HPDE6-E6E7 (cell line): ENCODE data around the gene PARM1.

Source experiments
- DNase-seq: peaks from one replicate; pipeline ENCODE4 v3.0.0; 2011; ENCODE audit warnings: missing footprints; ENCODE audit errors: extremely low spot score

PARM1 gene

DNA sequence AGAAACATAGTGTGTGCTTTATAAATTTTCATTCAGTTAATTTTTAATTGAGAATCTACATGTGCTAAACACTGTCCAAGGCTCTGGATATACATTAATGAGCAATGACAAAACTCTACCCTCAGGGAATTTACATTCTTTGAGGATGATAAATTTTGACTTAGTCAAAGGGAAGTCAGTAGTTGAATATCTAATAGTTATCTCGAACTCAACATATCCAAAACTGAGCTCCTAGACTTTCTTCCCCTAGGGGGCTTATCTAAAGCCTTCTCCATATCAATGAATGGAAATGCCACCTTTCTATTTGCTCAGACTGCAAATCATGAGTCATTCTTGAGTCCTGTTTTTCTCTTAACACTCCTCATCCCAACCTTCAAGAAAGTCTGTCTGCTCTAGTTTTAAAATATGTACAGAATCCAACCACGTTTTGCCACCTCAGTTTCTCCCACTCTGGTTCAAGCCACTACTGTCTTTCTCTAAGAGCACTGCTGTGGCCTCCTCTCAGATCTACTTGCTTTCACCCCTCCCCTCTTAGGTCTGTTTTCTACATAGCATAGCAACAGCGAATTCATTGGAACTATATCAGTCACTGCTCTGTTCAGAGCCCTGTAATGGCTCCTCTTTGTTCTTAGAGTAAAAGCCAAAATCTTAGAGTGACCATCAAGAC lies 9.5 kb downstream of the PARM1 start:
- DNase-seq: no peak

DNA sequence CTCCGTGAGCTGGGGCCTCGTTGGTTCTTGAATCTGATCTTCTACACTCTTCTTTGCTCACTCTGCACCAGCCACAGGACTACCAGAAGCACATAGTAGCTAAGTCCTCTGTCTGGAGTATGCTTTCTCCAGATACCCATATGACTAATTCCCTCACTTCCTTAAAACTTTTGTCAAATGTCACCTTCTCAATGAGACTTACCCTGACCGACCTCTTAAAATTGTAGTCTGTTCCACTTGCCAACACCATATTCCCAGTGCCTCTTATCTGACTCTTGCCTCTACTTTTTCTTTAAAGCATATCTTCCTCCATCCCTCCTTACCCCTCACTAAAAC lies 10.0 kb downstream of the PARM1 start:
- DNase-seq: no peak

GRCh38 chr4:74944354-74944793 lies 11.5 kb downstream of the PARM1 start:
- no peak for DNase-seq

GRCh38 chr4:74946196-74946595 lies 13.3 kb downstream of the PARM1 start:
- DNase-seq: no peak

GRCh38 chr4:74947798-74948197 lies 14.9 kb downstream of the PARM1 start:
- no peak for DNase-seq

DNA sequence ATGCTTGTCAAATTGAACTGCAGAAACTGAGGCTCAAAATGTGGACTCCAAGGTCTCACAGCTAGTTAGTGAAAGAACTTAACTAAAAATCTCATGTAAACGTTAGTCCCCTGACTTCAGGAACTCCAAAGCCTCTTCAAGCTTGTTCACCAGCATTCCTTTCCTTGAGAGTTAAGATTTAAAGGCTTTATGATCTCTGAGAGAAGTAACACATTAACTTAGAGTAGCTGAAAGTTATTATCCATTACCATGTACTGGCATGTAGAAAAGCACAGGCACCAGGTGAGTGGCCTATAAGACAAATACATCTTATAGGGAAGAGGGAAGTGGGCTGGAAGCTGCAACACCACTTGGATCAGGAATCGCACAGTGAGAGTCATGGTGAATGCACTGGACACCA lies 15.3 kb downstream of the PARM1 start:
- DNase-seq: no peak

- DNase-seq: no peak
Measured at GRCh38 chr4:74950200-74950599, 17.3 kb downstream of the PARM1 start.

DNA sequence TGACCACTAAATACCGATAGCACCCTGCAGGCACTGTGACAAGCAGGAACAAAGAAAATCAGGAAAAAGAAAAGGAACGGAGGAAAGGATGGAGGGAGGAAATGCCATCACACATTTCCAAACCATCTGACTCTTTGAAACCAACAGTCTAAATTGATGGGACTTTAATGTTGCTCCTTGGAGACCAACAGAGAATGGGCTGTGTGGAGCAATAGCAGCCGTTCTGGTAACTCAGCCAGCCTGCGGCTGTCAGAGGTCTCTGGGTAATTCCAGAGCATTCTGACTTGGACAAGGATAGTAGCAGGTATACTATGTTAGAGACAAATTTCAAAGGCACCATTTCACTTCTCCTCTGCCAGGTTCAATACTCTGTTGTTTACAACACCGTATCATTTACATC lies 18.0 kb downstream of the PARM1 start:
- no peak for DNase-seq

- DNase-seq: no peak
Measured at GRCh38 chr4:74953647-74954046, 20.7 kb downstream of the PARM1 start.

GRCh38 chr4:74958881-74959280 lies 26.0 kb downstream of the PARM1 start:
- DNase-seq: no peak

DNA sequence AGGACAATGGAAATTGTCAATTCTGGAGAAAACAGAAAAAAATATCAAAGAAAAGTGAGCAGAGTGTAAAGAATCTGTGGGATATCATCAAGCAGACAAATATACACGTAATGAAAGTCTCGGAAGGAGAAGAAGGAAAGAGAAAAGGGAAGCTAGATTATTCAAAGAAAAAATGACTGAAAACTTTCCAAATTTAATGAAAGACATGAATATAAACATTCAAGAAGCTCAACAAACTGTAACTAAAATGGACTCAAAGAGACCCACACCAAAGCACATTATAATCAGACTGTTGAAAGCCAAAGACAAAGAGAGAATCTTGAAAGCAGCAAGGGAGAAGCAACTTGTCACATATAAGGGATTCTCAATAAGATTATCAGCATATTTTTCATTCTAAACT lies 28.3 kb downstream of the PARM1 start:
- no peak for DNase-seq

DNA sequence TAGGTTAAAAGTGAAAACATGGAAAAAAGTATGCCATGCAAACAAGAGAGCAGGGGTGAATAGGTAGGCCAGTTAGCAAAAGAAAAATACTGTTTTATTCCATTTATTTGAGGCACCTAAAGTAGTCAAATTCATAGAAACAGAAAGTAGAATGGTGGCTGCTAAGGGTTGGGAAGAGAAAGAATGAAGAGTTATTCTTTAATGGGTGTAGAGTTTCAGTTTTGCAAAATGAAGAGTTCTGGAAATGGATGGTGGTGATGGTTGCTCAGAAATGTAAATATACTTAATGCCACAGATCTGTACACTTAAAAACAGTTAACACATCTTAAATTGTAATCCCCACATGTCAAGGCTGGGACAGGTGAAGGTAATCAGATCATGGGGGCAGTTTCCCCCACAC lies 29.7 kb downstream of the PARM1 start:
- DNase-seq: no peak

DNA sequence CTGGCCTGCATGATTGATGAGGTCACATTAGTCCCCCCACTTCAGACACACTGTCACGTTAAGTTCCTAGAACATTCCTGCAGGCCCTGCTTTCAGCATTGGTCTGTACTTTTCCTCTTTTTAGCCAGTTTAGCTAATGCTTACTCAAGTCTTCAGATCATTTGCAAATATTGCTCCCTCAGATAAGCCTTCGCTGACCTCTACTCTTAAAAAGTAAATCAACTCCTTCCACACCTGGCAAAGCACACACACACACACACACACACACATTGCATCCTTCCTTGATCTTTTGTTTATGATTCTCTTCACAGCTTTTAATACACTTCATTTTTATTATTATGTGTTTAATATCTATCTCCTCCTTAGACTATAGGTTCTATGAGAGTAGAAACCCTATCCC lies 31.4 kb downstream of the PARM1 start:
- no peak for DNase-seq

GRCh38 chr4:74967324-74967723 lies 34.4 kb downstream of the PARM1 start:
- no peak for DNase-seq

DNA sequence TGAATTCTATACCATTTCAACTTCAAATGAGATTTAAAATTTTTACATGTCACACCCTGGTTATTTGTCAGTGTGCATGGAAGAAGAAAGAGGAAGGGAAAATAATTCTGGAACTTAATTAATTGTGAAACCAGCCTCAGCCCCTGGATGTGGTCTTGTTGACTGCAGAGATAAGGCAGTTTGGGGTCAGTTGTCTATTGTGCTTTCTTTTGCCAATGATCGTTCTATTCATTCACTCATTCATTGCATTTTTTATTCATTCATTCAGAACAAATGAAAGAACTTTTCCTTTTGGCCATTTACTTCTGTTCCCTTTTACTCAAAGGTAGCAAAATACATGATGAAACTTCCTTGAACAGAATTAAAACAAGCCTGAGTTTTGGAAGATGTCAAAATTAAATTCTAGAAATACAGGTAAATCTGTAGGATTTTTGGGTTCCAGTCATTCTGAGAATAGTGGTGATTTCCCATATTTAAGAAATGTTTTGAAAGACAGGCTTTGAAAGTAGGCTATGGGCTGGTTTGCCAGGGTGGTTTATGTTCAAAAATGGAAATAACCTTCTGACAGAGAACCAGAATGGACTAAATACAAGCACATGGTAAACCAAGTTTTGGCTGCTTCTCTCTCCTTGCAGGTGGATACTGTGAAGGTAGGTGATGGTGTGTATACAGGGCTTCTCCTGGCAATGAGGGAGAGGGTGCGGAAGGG lies 35.7 kb downstream of the PARM1 start:
- DNase-seq: no peak

DNA sequence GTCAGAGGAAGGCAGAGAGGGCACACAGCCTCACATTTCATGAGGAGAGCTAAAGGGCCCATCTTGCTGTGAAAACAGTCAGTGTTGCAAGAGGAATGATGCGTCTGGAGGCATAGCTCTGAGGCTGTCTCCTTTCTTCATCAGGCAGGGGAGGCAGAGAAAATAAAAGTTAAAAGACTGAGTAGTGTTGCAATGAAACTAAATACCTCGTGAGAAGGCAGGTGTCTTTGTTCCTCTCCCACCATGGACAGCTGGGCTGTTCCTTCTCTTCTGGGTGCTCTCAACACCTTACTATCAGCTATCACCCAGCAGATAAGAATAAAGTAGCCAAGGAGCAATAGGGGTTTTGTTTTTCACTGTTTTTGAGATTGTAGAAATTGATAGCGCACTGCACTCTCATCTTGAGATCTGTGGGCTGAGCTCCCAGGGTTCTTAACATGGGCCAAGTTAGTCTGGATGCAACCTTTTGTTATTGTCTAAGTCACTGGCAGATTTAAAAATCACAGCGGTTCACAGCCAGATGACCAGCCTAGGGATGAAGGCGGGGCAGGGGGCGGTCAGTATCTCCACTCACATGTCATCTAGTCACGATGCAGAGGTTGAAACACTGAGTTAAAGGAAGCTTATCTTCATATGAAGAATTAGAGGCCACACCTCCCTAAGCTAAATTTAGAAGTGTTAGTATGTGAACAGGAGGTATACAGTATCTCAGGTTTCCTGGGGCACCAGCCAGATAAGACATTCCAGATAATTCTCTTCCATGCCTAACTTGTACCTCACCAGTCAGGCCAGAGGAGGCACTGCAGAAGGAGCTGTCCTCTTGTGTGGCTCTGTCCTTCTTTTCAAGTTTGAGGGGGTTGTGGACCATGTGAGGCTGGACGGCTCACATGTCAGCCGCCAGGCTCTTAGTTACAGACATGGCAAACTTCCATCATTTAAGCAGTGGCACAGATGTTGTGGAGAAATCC lies 36.9 kb downstream of the PARM1 start:
- no peak for DNase-seq

DNA sequence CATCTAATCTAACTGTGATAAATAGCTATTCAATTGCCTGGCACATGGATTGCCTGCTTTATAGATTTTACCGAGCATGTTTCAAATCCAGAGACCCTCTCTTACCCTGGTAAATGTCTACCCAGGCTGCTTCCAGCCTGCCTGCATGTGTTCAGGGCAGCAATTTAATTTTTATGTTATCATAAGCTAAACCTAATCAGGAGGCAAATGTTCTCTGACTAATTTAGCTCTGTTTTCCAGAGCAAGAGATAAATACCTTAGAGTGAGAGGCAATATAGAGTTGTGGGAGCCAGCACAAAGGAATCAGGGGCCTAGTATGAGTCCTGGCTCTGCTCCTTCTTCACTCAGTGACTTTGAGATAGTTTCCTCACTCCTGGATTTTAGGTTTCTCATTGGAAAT lies 37.7 kb downstream of the PARM1 start:
- DNase-seq: no peak

GRCh38 chr4:74971862-74972261 lies 38.9 kb downstream of the PARM1 start:
- DNase-seq: no peak

- DNase-seq: no peak
Measured at GRCh38 chr4:74975082-74975481, 42.2 kb downstream of the PARM1 start.

DNA sequence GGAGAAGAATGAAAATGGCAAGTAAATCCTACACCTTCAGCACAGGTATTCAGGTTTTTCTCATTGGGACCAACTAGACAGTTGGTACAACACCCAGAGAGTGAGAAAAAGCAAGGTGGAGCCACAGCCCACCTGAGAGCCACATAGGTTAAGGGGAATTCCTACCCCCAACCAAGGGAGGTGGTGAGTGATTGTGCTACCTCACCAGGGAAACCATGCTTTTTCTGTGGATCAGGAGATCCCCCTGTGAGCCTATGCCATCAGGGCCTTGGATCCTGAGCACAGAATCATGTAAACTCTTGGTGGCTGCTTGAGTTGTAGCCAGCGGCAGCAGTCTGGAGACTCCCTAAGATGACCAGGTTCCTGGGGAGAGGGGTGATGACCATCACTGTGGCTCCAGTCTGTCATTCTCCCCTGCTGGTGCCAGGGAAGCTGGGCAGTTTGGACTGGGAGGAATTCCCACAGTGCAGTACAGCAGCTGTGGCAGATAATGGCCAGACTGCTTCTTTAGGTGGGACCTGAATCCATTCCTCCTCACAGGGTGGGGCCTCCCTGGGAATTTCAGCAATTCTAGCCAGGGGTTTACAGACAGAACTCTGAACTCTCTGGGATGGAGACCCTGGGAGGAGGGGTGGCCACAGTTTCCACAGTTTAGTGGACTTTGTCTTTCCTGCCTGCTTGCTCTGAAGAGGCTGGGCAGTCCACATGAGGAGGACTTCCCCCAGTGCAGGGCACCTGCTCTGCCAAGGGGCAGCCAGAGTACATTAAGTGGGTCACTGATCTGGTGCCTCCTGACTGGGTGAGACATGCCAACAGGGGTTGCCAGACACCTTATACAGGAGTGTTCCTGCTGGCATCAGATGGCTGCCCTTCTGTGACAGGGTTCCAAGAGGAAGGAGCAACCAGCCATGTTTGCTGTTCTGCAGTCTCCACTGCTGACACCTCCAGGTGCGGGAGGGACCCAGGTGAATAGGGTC lies 43.2 kb downstream of the PARM1 start:
- no peak for DNase-seq

DNA sequence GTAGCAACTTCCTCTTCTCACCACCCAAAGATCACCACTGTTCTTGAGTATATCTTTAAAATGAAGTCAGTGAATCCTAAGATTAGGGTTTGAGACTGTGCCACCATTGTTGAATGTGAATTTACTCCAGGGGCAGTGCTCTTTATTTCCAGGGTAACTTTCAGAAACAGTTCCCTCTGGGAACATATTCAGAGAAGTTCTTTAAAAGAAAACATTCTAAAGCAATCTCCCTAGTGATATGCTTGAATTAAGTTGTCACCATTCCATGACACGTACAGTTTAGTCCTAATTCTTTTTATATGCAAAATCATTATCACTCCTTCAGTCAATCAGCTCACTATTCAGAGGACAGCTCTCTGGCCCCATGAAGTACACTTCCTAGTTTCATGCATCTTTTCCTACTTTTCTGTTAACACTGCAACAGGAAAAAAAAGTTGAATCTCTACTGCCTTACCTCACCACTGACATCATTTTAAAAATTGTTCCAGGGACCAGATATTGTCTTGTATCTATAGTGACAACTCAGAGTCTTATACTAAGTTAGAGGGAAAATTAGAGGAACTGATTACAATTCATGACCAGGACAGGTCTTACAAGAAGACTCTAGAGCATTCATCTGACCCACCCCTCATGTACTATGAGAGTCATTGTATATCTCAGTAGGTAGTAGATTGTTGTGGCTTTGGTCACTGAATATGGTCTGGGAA lies 49.8 kb downstream of the PARM1 start:
- no peak for DNase-seq
